ENCODE results near the gene RSPH1.

RSPH1 gene

GRCh38 chr21:42522271-42522670, 26.2 kb upstream of the RSPH1 start:
- no peak for TF ChIP-seq CTCF (IDR thresholded peaks at IDR 0.05; ENCODE audit: low read depth, low read length, missing control alignments)
- H3K4me3 ChIP-seq (ENCODE audit: low read depth, low read length) = no peak overlapping the region
- DNase-seq (ENCODE audit: low read depth) = no peak

- H3K4me3 ChIP-seq (ENCODE audit: low read depth, low read length) = no peak overlapping the region
- TF ChIP-seq CTCF (IDR thresholded peaks at IDR 0.05; ENCODE audit: low read depth, low read length, missing control alignments) = no peak
- no peak for DNase-seq (ENCODE audit: low read depth)
These were observed 25.8 kb upstream of the RSPH1 start for GRCh38 chr21:42521805-42522204.

GRCh38 chr21:42521384-42521783, 25.4 kb upstream of the RSPH1 start:
- no peak for TF ChIP-seq CTCF (IDR thresholded peaks at IDR 0.05; ENCODE audit: low read depth, low read length, missing control alignments)
- no peak overlapping the region for H3K4me3 ChIP-seq (ENCODE audit: low read depth, low read length)
- DNase-seq (ENCODE audit: low read depth) = no peak

GRCh38 chr21:42520628-42521253, 24.7 kb upstream of the RSPH1 start:
- H3K4me3 ChIP-seq (ENCODE audit: low read depth, low read length) = no peak overlapping the region
- DNase-seq (ENCODE audit: low read depth) = no peak
- TF ChIP-seq CTCF (IDR thresholded peaks at IDR 0.05; ENCODE audit: low read depth, low read length, missing control alignments) = no peak

- DNase-seq (ENCODE audit: low read depth) = no peak
- TF ChIP-seq CTCF (IDR thresholded peaks at IDR 0.05; ENCODE audit: low read depth, low read length, missing control alignments) = no peak
- no peak overlapping the region for H3K4me3 ChIP-seq (ENCODE audit: low read depth, low read length)
These were observed 22.6 kb upstream of the RSPH1 start for GRCh38 chr21:42518626-42519025.

GRCh38 chr21:42518215-42518614, 22.2 kb upstream of the RSPH1 start:
- H3K4me3 ChIP-seq (ENCODE audit: low read depth, low read length) = no peak overlapping the region
- DNase-seq (ENCODE audit: low read depth) = no peak
- no peak for TF ChIP-seq CTCF (IDR thresholded peaks at IDR 0.05; ENCODE audit: low read depth, low read length, missing control alignments)

All from GM12864 (cell line).